ENCODE results near the gene TBC1D24.

The TBC1D24 gene

GRCh38 chr16:2483939-2484897 lies 9.3 kb downstream of the TBC1D24 start:
- no peak for DNase-seq

GRCh38 chr16:2484898-2485508 lies 10.1 kb downstream of the TBC1D24 start:
- no peak for DNase-seq

GRCh38 chr16:2485811-2486507 lies 11.0 kb downstream of the TBC1D24 start:
- DNase-seq: no peak

GRCh38 chr16:2486645-2487516 lies 12.0 kb downstream of the TBC1D24 start:
- DNase-seq: peak; percentile 70

- DNase-seq: no peak
Measured at GRCh38 chr16:2487517-2487842, 12.6 kb downstream of the TBC1D24 start.

GRCh38 chr16:2487903-2488531 lies 13.1 kb downstream of the TBC1D24 start:
- DNase-seq: peak; percentile 88

GRCh38 chr16:2489581-2489980 lies 14.7 kb downstream of the TBC1D24 start:
- no peak for DNase-seq

GRCh38 chr16:2490190-2491105 lies 15.5 kb downstream of the TBC1D24 start:
- DNase-seq: no peak

- no peak for DNase-seq
Measured at GRCh38 chr16:2492292-2492691, 17.4 kb downstream of the TBC1D24 start.

GRCh38 chr16:2493605-2494004 lies 18.7 kb downstream of the TBC1D24 start:
- no peak for DNase-seq

GRCh38 chr16:2494616-2495015 lies 19.7 kb downstream of the TBC1D24 start:
- DNase-seq: no peak

GRCh38 chr16:2495041-2495440 lies 20.1 kb downstream of the TBC1D24 start:
- DNase-seq: no peak

GRCh38 chr16:2496223-2497115 lies 21.5 kb downstream of the TBC1D24 start:
- DNase-seq: no peak

- no peak for DNase-seq
Measured at GRCh38 chr16:2497116-2497630, 22.2 kb downstream of the TBC1D24 start.

GRCh38 chr16:2497695-2498484 lies 23.0 kb downstream of the TBC1D24 start:
- DNase-seq: no peak

GRCh38 chr16:2498531-2499253 lies 23.8 kb downstream of the TBC1D24 start:
- DNase-seq: no peak

- DNase-seq: no peak
Measured at GRCh38 chr16:2499454-2499853, 24.5 kb downstream of the TBC1D24 start.

GRCh38 chr16:2499890-2500429 lies 25.0 kb downstream of the TBC1D24 start:
- DNase-seq: no peak
